GM23338 (cell line): ENCODE data around the gene TMPRSS9.

Source experiments
- STAT1 ChIP-seq: IDR thresholded peaks from one replicate; pipeline ENCODE4 v1.6.1; 2016; ENCODE audit warnings: antibody characterized with exemption; ENCODE audit not compliant: unreplicated experiment
- TF ChIP-seq, protein P1 (sequence below): IDR thresholded peaks from 2 replicates; pipeline ENCODE4 v1.6.1; 2016; ENCODE audit warnings: antibody characterized with exemption

DNA sequence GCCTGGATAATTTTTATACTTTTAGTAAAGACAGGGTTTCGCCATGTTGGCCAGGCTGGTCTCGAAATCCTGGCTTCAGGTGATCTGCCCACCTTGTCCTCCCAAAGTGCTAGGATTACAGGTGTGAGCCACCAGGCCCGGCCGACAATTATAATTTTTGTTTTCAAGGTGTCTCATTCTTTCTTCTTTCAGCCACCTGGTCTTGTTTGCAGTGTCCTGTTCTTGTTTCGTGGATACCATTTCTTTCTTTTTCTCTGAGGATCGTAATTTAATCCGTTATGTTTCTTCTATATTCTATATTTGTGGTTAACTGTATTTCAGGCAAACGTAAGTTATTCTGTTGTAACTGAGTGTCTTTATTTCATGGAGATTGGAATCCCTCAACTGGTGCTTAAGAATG is 51.6 kb downstream of the TMPRSS9 start:
- TF ChIP-seq, protein P1, sequence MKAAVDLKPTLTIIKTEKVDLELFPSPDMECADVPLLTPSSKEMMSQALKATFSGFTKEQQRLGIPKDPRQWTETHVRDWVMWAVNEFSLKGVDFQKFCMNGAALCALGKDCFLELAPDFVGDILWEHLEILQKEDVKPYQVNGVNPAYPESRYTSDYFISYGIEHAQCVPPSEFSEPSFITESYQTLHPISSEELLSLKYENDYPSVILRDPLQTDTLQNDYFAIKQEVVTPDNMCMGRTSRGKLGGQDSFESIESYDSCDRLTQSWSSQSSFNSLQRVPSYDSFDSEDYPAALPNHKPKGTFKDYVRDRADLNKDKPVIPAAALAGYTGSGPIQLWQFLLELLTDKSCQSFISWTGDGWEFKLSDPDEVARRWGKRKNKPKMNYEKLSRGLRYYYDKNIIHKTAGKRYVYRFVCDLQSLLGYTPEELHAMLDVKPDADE, result no peak
- TF ChIP-seq STAT1, result no peak
